Measurements from ENCODE around the gene THPO.

DNA sequence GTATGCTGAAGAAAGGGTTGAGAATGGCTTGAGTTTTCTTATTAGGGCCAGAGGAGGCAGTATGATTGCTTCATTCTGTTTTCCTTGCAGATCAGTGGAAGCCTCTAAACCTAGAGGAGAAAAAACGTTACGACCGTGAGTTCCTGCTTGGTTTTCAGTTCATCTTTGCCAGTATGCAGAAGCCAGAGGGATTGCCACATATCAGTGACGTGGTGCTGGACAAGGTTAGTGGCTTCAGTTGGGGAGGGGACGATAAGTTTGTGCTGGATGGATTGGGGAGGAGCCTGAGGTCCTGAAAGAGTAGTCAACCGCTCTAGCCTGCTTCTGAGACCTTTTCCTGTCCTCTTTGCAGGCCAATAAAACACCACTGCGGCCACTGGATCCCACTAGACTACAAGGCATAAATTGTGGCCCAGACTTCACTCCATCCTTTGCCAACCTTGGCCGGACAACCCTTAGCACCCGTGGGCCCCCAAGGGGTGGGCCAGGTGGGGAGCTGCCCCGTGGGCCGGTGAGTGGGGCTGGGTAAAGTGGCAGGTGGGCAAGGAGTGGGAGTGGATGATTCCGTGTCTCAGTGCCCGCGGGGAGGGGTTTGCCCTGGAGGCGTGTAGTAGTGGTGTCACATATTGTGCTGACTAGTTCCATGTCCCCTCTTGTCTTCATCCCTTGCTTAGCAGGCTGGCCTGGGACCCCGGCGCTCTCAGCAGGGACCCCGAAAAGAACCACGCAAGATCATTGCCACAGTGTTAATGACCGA lies 55.1 kb downstream of the THPO start:
- no peak for TF ChIP-seq TAF1 (IDR thresholded peaks at IDR 0.05; ENCODE audit: borderline replicate concordance, insufficient read depth, low read length)
- TF ChIP-seq, protein P1, sequence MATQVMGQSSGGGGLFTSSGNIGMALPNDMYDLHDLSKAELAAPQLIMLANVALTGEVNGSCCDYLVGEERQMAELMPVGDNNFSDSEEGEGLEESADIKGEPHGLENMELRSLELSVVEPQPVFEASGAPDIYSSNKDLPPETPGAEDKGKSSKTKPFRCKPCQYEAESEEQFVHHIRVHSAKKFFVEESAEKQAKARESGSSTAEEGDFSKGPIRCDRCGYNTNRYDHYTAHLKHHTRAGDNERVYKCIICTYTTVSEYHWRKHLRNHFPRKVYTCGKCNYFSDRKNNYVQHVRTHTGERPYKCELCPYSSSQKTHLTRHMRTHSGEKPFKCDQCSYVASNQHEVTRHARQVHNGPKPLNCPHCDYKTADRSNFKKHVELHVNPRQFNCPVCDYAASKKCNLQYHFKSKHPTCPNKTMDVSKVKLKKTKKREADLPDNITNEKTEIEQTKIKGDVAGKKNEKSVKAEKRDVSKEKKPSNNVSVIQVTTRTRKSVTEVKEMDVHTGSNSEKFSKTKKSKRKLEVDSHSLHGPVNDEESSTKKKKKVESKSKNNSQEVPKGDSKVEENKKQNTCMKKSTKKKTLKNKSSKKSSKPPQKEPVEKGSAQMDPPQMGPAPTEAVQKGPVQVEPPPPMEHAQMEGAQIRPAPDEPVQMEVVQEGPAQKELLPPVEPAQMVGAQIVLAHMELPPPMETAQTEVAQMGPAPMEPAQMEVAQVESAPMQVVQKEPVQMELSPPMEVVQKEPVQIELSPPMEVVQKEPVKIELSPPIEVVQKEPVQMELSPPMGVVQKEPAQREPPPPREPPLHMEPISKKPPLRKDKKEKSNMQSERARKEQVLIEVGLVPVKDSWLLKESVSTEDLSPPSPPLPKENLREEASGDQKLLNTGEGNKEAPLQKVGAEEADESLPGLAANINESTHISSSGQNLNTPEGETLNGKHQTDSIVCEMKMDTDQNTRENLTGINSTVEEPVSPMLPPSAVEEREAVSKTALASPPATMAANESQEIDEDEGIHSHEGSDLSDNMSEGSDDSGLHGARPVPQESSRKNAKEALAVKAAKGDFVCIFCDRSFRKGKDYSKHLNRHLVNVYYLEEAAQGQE (IDR thresholded peaks at IDR 0.05; ENCODE audit: insufficient read depth in 1 of 2, low read depth in 2 of 2, low read length in 2 of 2): no peak

Data from PFSK-1 (cell line).